GM12864 (cell line): Measurements from ENCODE around the gene EVPL.
A peak's percentile ranks its signal among the peaks of the same experiment; 100 is the strongest.

Experiments
- DNase-seq: peaks from one replicate; pipeline ENCODE4 v3.0.0-alpha.2; 2011; ENCODE audit warnings: low read depth
- H3K4me3 ChIP-seq: 2 replicates; pipeline ENCODE4 v1.5.1; 2011; ENCODE audit warnings: mild to moderate bottlenecking, low read depth, low read length, control low read depth
- TF ChIP-seq, protein P1 (sequence below): IDR thresholded peaks from 2 replicates; pipeline ENCODE4 v1.5.1; 2011; ENCODE audit warnings: low read depth, mild to moderate bottlenecking, moderate library complexity, low read length, control low read depth, inconsistent platforms; ENCODE audit errors: missing control alignments

Gene EVPL

DNA sequence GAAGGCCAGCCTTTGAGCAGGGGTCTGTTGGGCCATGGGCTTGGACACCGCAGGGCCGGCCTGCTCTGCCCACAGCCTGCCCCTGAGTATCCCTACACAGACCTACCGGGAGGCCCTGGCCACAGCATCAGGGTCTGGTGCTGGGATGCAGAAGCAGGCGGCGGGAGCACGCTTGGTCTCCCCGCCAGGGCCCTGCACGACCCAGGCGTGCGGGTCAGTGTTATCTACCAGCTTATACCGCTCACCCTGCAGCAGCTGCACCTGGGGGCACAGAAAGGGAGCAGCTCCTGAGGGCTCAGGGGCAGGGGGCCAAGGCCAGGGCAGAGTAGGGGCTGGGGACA lies 8.8 kb downstream of the EVPL start:
- TF ChIP-seq, protein P1, sequence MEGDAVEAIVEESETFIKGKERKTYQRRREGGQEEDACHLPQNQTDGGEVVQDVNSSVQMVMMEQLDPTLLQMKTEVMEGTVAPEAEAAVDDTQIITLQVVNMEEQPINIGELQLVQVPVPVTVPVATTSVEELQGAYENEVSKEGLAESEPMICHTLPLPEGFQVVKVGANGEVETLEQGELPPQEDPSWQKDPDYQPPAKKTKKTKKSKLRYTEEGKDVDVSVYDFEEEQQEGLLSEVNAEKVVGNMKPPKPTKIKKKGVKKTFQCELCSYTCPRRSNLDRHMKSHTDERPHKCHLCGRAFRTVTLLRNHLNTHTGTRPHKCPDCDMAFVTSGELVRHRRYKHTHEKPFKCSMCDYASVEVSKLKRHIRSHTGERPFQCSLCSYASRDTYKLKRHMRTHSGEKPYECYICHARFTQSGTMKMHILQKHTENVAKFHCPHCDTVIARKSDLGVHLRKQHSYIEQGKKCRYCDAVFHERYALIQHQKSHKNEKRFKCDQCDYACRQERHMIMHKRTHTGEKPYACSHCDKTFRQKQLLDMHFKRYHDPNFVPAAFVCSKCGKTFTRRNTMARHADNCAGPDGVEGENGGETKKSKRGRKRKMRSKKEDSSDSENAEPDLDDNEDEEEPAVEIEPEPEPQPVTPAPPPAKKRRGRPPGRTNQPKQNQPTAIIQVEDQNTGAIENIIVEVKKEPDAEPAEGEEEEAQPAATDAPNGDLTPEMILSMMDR = no peak
- DNase-seq = no peak
- H3K4me3 ChIP-seq = no peak overlapping the region

GRCh38 chr17:76017481-76018339 lies 9.4 kb downstream of the EVPL start:
- no peak for DNase-seq
- TF ChIP-seq, protein P1 = no peak
- no peak overlapping the region for H3K4me3 ChIP-seq

- TF ChIP-seq, protein P1 = no peak
- no peak overlapping the region for H3K4me3 ChIP-seq
- no peak for DNase-seq
Observed at GRCh38 chr17:76014925-76015261, 12.2 kb downstream of the EVPL start.

GRCh38 chr17:76014100-76014924 lies 12.8 kb downstream of the EVPL start:
- peak; percentile 33 for DNase-seq
- TF ChIP-seq, protein P1 = peak; percentile 99
- no peak overlapping the region for H3K4me3 ChIP-seq

DNA sequence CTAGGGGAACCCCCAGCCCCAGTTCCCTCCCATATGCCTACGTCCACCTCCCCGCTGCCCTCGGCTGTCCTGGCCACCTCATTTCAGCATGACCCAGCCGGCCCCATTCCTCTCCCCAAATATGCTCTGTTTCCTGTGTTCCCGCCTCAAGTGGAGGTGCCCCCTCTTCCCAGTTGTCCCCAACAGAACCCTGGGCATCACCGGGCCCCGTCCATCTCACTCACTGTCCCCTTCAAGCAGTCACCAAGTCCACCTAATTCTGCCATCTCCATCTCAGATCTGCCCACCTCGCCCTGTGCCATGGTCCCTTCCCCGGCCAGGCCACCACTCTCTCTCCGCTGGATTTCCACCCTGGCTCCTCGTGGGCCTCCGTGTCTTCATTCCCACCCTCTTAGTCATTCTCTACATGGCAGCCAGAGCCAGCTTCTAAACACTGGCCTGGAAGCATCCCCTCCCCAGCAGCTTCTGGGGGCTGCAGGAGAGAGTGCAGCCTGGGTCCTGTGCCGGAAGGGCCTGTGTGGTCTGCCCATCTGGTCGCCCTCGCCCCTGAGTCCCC lies 13.7 kb downstream of the EVPL start:
- TF ChIP-seq, protein P1 = no peak
- DNase-seq = no peak
- H3K4me3 ChIP-seq = no peak overlapping the region

GRCh38 chr17:76011951-76012350 lies 15.2 kb downstream of the EVPL start:
- DNase-seq = no peak
- H3K4me3 ChIP-seq = no peak overlapping the region
- TF ChIP-seq, protein P1 = no peak
